Urothelium cell line (cell line): Measurements from ENCODE around the gene RACGAP1.
"Not testable (repeated sequence)": the region's sequence is repeated elsewhere in the genome, so short reads cannot be mapped to it uniquely, and the experiment has no call there.

Source experiments
- DNase-seq: peaks from one replicate; pipeline ENCODE4 v3.0.0; 2011; ENCODE audit warnings: low spot score, mixed read lengths
- FAIRE-seq: peaks from 2 replicates; lab custom pipeline; 2011; peaks lifted over from hg19 to GRCh38; lab: Jason Lieb, UNC

The RACGAP1 gene

GRCh38 chr12:49989400-49989799 is 35.9 kb downstream of the RACGAP1 start:
- not testable (repeated sequence) for FAIRE-seq, DNase-seq

GRCh38 chr12:49987625-49988303 is 37.5 kb downstream of the RACGAP1 start:
- DNase-seq (no peak), FAIRE-seq (no peak)

GRCh38 chr12:49986476-49986875 is 38.8 kb downstream of the RACGAP1 start:
- not testable (repeated sequence) for DNase-seq, FAIRE-seq

GRCh38 chr12:49985981-49986380 is 39.3 kb downstream of the RACGAP1 start:
- no peak for DNase-seq
- FAIRE-seq: no peak

- no peak for FAIRE-seq
- no peak for DNase-seq
Measured at GRCh38 chr12:49984476-49985359, 40.6 kb downstream of the RACGAP1 start.

- DNase-seq (no peak), FAIRE-seq (no peak)
Measured at GRCh38 chr12:49983892-49984291, 41.4 kb downstream of the RACGAP1 start.

GRCh38 chr12:49982246-49983087 is 42.8 kb downstream of the RACGAP1 start:
- FAIRE-seq: no peak
- no peak for DNase-seq

- no peak for FAIRE-seq
- DNase-seq: no peak
Measured at GRCh38 chr12:49980501-49981349, 44.6 kb downstream of the RACGAP1 start.

GRCh38 chr12:49979791-49980190 is 45.5 kb downstream of the RACGAP1 start:
- DNase-seq: no peak
- FAIRE-seq: no peak

- no peak for DNase-seq
- no peak for FAIRE-seq
Measured at GRCh38 chr12:49979016-49979586, 46.2 kb downstream of the RACGAP1 start.

GRCh38 chr12:49978125-49978524 is 47.2 kb downstream of the RACGAP1 start:
- FAIRE-seq (no peak), DNase-seq (no peak)

- no peak for DNase-seq
- no peak for FAIRE-seq
Measured at GRCh38 chr12:49976557-49976956, 48.7 kb downstream of the RACGAP1 start.

- FAIRE-seq: no peak
- no peak for DNase-seq
Measured at GRCh38 chr12:49975318-49975761, 50.0 kb downstream of the RACGAP1 start.

- FAIRE-seq (no peak), DNase-seq (no peak)
Measured at GRCh38 chr12:49974677-49975317, 50.5 kb downstream of the RACGAP1 start.

- DNase-seq (no peak), FAIRE-seq (no peak)
Measured at GRCh38 chr12:49974231-49974675, 51.0 kb downstream of the RACGAP1 start.

- FAIRE-seq: no peak
- no peak for DNase-seq
Measured at GRCh38 chr12:49973361-49973830, 51.9 kb downstream of the RACGAP1 start.

- DNase-seq (no peak), FAIRE-seq (no peak)
Measured at GRCh38 chr12:49972641-49973360, 52.5 kb downstream of the RACGAP1 start, which contains the start of gene AQP6. Gene AQP6 (plus strand): TSS chr12:49972947. CDS start chr12:49973174, 227 bp downstream.

- DNase-seq (no peak), FAIRE-seq (no peak)
Measured at GRCh38 chr12:49972129-49972528, 53.2 kb downstream of the RACGAP1 start.
